ENCODE results near the gene SPRR2A. TPM values are rescaled to one million over a fixed set of nuclear protein-coding genes. Genes with fewer than 3 reads are reported as not detected.
"Not testable (repeated sequence)": the region's sequence is repeated elsewhere in the genome, so short reads cannot be mapped to it uniquely, and the experiment has no call there.

Gene SPRR2A
- total and polyA plus RNA-seq, 4 donors: 0.82 to 4.5 TPM; not detected in 2

DNA sequence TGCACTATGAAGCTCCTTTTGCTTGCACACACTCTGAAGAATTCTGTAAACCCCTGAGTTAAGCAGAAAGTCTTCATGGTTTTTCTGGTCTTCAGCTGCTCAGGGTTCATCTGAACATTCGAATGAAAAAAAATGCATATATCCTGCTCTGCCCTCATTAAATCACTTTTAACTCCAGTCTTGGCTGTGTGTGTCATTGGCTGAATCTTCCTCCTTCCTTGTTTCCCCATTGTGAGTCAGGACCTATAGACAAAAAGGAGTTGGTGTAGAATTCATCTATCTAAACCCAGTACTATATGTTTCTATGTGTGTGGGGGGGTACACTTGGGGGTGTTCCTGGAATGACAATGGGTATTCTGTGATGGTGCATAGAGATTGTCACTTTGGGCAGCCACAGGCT is 32.9 kb downstream of the SPRR2A start:
- Histone ChIP-seq H3K9ac (ENCODE audit: insufficient read depth in 1 of 2, low read length in 2 of 2) (no peak overlapping the region), H3K36me3 (ENCODE audit: control insufficient read depth in 4 of 4, insufficient read depth in 4 of 4, low read length in 4 of 4) (no peaks in the 10 kb centered on the region), H3K9me3 (ENCODE audit: control insufficient read depth in 4 of 4, insufficient read depth in 3 of 4, low read length in 3 of 4) (peaks cover 0 to 5% (median 0%) of the 10 kb centered on the region in 4 donors), H3K27me3 (ENCODE audit: control insufficient read depth in 3 of 3, insufficient read depth in 3 of 3, low read length in 2 of 3) (no peaks in the 10 kb centered on the region), H3K4me1 (ENCODE audit: control insufficient read depth in 5 of 5, insufficient read depth in 5 of 5, low read length in 5 of 5) (no peaks in the 10 kb centered on the region), H3K4me3 (no peak overlapping the region), H3K27ac (ENCODE audit: low read depth in 1 of 2, low read length in 1 of 2) (no peak overlapping the region)
- no peak for DNase-seq
- TF ChIP-seq, protein P1, sequence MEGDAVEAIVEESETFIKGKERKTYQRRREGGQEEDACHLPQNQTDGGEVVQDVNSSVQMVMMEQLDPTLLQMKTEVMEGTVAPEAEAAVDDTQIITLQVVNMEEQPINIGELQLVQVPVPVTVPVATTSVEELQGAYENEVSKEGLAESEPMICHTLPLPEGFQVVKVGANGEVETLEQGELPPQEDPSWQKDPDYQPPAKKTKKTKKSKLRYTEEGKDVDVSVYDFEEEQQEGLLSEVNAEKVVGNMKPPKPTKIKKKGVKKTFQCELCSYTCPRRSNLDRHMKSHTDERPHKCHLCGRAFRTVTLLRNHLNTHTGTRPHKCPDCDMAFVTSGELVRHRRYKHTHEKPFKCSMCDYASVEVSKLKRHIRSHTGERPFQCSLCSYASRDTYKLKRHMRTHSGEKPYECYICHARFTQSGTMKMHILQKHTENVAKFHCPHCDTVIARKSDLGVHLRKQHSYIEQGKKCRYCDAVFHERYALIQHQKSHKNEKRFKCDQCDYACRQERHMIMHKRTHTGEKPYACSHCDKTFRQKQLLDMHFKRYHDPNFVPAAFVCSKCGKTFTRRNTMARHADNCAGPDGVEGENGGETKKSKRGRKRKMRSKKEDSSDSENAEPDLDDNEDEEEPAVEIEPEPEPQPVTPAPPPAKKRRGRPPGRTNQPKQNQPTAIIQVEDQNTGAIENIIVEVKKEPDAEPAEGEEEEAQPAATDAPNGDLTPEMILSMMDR (IDR thresholded peaks at IDR 0.05; ENCODE audit: control extremely low read depth, extremely low read depth): no peak
- no peak for ATAC-seq (ENCODE audit: insufficient read depth, low FRiP score)
- 91% methylated on average over 1 of the region's 1 CpG for WGBS, 2 donors

GRCh38 chr1:153023109-153023508 is 34.2 kb downstream of the SPRR2A start:
- Histone ChIP-seq H3K27me3 (ENCODE audit: control insufficient read depth in 3 of 3, insufficient read depth in 3 of 3, low read length in 2 of 3) (no peaks in the 10 kb centered on the region), H3K4me1 (ENCODE audit: control insufficient read depth in 5 of 5, insufficient read depth in 5 of 5, low read length in 5 of 5) (no peaks in the 10 kb centered on the region)
- no peak for ATAC-seq (ENCODE audit: insufficient read depth, low FRiP score)

DNA sequence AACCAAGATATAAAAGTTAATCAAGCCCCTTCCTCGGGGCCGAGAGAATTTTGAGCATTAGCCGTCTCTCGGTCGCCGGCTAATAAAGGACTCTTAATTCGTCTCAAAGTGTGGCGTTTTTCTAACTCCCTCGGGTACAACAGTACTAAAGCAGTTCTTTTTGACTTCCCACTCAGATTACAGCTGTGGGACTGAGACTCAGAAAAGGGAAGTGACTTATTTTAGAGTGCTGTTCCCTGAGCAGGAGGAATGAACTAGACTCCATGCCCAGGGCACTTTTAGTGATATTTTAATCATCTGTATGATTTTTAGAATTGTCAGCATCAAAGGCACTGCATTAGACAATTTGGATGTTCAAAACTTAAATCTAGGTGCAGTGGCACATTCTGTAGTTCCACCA is 35.0 kb downstream of the SPRR2A start:
- H3K9me3 ChIP-seq (ENCODE audit: control insufficient read depth in 4 of 4, insufficient read depth in 3 of 4, low read length in 3 of 4); H3K4me3 ChIP-seq; H3K27ac ChIP-seq (ENCODE audit: low read depth in 1 of 2, low read length in 1 of 2); H3K36me3 ChIP-seq (ENCODE audit: control insufficient read depth in 4 of 4, insufficient read depth in 4 of 4, low read length in 4 of 4); H3K27me3 ChIP-seq (ENCODE audit: control insufficient read depth in 3 of 3, insufficient read depth in 3 of 3, low read length in 2 of 3); H3K4me1 ChIP-seq (ENCODE audit: control insufficient read depth in 5 of 5, insufficient read depth in 5 of 5, low read length in 5 of 5); DNase-seq; H3K9ac ChIP-seq (ENCODE audit: insufficient read depth in 1 of 2, low read length in 2 of 2); ATAC-seq (ENCODE audit: insufficient read depth, low FRiP score): not testable (repeated sequence)
- 34 to 37% methylated on average over 9 of the region's 9 CpGs for WGBS, 2 donors

More at GRCh38 chr1:153023109-153023508, 34.2 kb downstream of the SPRR2A start:
- no peak overlapping the region for H3K9ac ChIP-seq (ENCODE audit: insufficient read depth in 1 of 2, low read length in 2 of 2)
- peaks cover 0 to 3% (median 0%) of the 10 kb centered on the region in 4 donors for H3K9me3 ChIP-seq (ENCODE audit: control insufficient read depth in 4 of 4, insufficient read depth in 3 of 4, low read length in 3 of 4)
- TF ChIP-seq, protein P1 (IDR thresholded peaks at IDR 0.05; ENCODE audit: control extremely low read depth, extremely low read depth): no peak
- no peak overlapping the region for H3K27ac ChIP-seq (ENCODE audit: low read depth in 1 of 2, low read length in 1 of 2)
- no peaks in the 10 kb centered on the region for H3K36me3 ChIP-seq (ENCODE audit: control insufficient read depth in 4 of 4, insufficient read depth in 4 of 4, low read length in 4 of 4)
- DNase-seq: no peak
- 84 to 91% methylated on average over 7 of the region's 7 CpGs for WGBS, 2 donors
- H3K4me3 ChIP-seq: no peak overlapping the region

- not testable (repeated sequence) for H3K36me3 ChIP-seq (ENCODE audit: control insufficient read depth in 4 of 4, insufficient read depth in 4 of 4, low read length in 4 of 4); DNase-seq; H3K4me3 ChIP-seq; H3K9me3 ChIP-seq (ENCODE audit: control insufficient read depth in 4 of 4, insufficient read depth in 3 of 4, low read length in 3 of 4); H3K9ac ChIP-seq (ENCODE audit: insufficient read depth in 1 of 2, low read length in 2 of 2); H3K27me3 ChIP-seq (ENCODE audit: control insufficient read depth in 3 of 3, insufficient read depth in 3 of 3, low read length in 2 of 3); ATAC-seq (ENCODE audit: insufficient read depth, low FRiP score); H3K27ac ChIP-seq (ENCODE audit: low read depth in 1 of 2, low read length in 1 of 2); H3K4me1 ChIP-seq (ENCODE audit: control insufficient read depth in 5 of 5, insufficient read depth in 5 of 5, low read length in 5 of 5)
- 10 to 20% methylated on average over 2 of the region's 2 CpGs for WGBS, 2 donors
These were observed 35.5 kb downstream of the SPRR2A start for GRCh38 chr1:153021829-153022228.

DNA sequence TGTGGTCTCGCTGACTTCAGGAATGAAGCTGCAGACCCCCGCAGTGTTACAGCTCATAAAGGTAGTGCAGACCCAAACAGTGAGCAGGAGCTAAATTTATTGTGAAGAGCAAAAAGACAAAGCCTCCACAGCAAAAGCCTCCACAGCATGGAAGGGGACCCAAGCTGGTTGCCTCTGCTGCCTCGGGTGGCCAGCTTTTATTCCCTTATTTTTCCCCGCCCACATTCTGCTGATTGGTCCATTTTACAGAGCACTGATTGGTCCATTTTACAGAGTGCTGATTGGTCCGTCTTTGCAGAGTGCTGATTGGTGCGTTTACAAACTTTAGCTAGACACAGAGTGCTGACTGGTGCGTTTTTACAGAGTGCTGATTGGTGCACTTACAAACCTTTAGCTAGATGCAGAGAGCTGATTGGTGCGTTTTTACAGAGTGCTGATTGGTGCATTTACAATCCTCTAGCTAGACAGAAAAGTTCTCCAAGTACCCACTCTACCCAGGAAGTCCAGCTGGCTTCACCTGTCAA is 46.0 kb downstream of the SPRR2A start:
- H3K4me3 ChIP-seq; H3K36me3 ChIP-seq (ENCODE audit: control insufficient read depth in 4 of 4, insufficient read depth in 4 of 4, low read length in 4 of 4); H3K27ac ChIP-seq (ENCODE audit: low read depth in 1 of 2, low read length in 1 of 2); H3K9me3 ChIP-seq (ENCODE audit: control insufficient read depth in 4 of 4, insufficient read depth in 3 of 4, low read length in 3 of 4); H3K9ac ChIP-seq (ENCODE audit: insufficient read depth in 1 of 2, low read length in 2 of 2); DNase-seq; H3K27me3 ChIP-seq (ENCODE audit: control insufficient read depth in 3 of 3, insufficient read depth in 3 of 3, low read length in 2 of 3); ATAC-seq (ENCODE audit: insufficient read depth, low FRiP score); H3K4me1 ChIP-seq (ENCODE audit: control insufficient read depth in 5 of 5, insufficient read depth in 5 of 5, low read length in 5 of 5): not testable (repeated sequence)
- WGBS, 2 donors: 85 to 91% methylated on average over 8 of the region's 8 CpGs

Small RNA genes within 50 kb of the gene (small RNA-seq; reads per million reads assigned to genes)
- gene AL356867.1 (ENCODE audit: low replicate concordance) (not detected), gene RF00322 (ENCODE audit: low replicate concordance) (not detected)

Other genes starting within 250 kb of the SPRR2A start
- not detected for gene LCE1B, start 245.5 kb downstream of the SPRR2A start, total RNA-seq
- gene LCE1B, start 245.5 kb downstream of the SPRR2A start, polyA plus RNA-seq: not detected
- gene LCE1A, start 230.0 kb downstream of the SPRR2A start, total RNA-seq: not detected
- not detected for gene LCE1A, start 230.0 kb downstream of the SPRR2A start, polyA plus RNA-seq
- gene LCE6A, start 214.7 kb downstream of the SPRR2A start, total RNA-seq: not detected
- gene LCE6A, start 214.7 kb downstream of the SPRR2A start, polyA plus RNA-seq: not detected
- not detected for gene LCE7A, start 197.5 kb downstream of the SPRR2A start, total RNA-seq
- gene LCE7A, start 197.5 kb downstream of the SPRR2A start, polyA plus RNA-seq: not detected
- not detected for gene SMCP, start 179.2 kb downstream of the SPRR2A start, total RNA-seq
- gene SMCP, start 179.2 kb downstream of the SPRR2A start, polyA plus RNA-seq: not detected
- under 1 TPM in 1 of 2 donors, not detected in 1; 0.31 TPM for gene IVL, start 149.0 kb downstream of the SPRR2A start, total RNA-seq
- gene IVL, start 149.0 kb downstream of the SPRR2A start, polyA plus RNA-seq: under 1 TPM; 0.22 to 0.52 TPM
- not detected for gene SPRR5, start 110.3 kb downstream of the SPRR2A start, total RNA-seq
- under 1 TPM in 1 of 2 donors, not detected in 1; 0.05 TPM for gene SPRR5, start 110.3 kb downstream of the SPRR2A start, polyA plus RNA-seq
- gene SPRR4, start 86.9 kb downstream of the SPRR2A start, total RNA-seq: not detected
- gene SPRR4, start 86.9 kb downstream of the SPRR2A start, polyA plus RNA-seq: not detected
- gene SPRR1A, start 73.4 kb downstream of the SPRR2A start, total RNA-seq: not detected
- gene SPRR1A, start 73.4 kb downstream of the SPRR2A start, polyA plus RNA-seq: not detected
- gene SPRR3, start 55.8 kb downstream of the SPRR2A start, total RNA-seq: 1 to 10 TPM in 1 of 2 donors, not detected in 1; 1.9 TPM
- gene SPRR3, start 55.8 kb downstream of the SPRR2A start, polyA plus RNA-seq: 1 to 10 TPM in 1 of 2 donors, under 1 TPM in 1; 0.50 to 1.2 TPM
- not detected for gene SPRR1B, start 26.3 kb downstream of the SPRR2A start, total RNA-seq
- 1 to 10 TPM in 1 of 2 donors, under 1 TPM in 1; 0.31 to 1.9 TPM for gene SPRR1B, start 26.3 kb downstream of the SPRR2A start, polyA plus RNA-seq
- not detected for gene SPRR2D, start 16.4 kb downstream of the SPRR2A start, total RNA-seq
- gene SPRR2D, start 16.4 kb downstream of the SPRR2A start, polyA plus RNA-seq: 1 to 10 TPM; 1.0 to 2.5 TPM
- not detected for gene SPRR2B, start 14.1 kb upstream of the SPRR2A start, total RNA-seq
- not detected for gene SPRR2B, start 14.1 kb upstream of the SPRR2A start, polyA plus RNA-seq
- gene SPRR2E, start 37.0 kb upstream of the SPRR2A start, total RNA-seq: not detected
- gene SPRR2E, start 37.0 kb upstream of the SPRR2A start, polyA plus RNA-seq: under 1 TPM; 0.33 to 0.60 TPM
- not detected for gene SPRR2F, start 56.0 kb upstream of the SPRR2A start, total RNA-seq
- gene SPRR2F, start 56.0 kb upstream of the SPRR2A start, polyA plus RNA-seq: under 1 TPM in 1 of 2 donors, not detected in 1; 0.73 TPM
- not detected for gene SPRR2G, start 93.4 kb upstream of the SPRR2A start, total RNA-seq
- gene SPRR2G, start 93.4 kb upstream of the SPRR2A start, polyA plus RNA-seq: not detected
- gene LELP1, start 145.9 kb upstream of the SPRR2A start, total RNA-seq: not detected
- not detected for gene LELP1, start 145.9 kb upstream of the SPRR2A start, polyA plus RNA-seq
- gene PRR9, start 160.1 kb upstream of the SPRR2A start, total RNA-seq: not detected
- gene PRR9, start 160.1 kb upstream of the SPRR2A start, polyA plus RNA-seq: under 1 TPM in 1 of 2 donors, not detected in 1; 0.22 TPM
- not detected for gene LORICRIN, start 202.2 kb upstream of the SPRR2A start, total RNA-seq
- gene LORICRIN, start 202.2 kb upstream of the SPRR2A start, polyA plus RNA-seq: not detected